OCI-LY1 (cell line): ENCODE results near the gene NXN.

ENCODE experiments used
- CTCF ChIP-seq: fragments of 200-600 bp; sonication (generic), shearing (Covaris generic); IDR thresholded peaks from 2 replicates; pipeline ENCODE4 v1.5.1; 2017; ENCODE audit warnings: mild to moderate bottlenecking, antibody characterized with exemption, low read length, moderate library complexity, mixed read lengths
- EZH2 ChIP-seq: fragments of 200-600 bp; sonication (generic), shearing (Covaris generic); IDR thresholded peaks from 2 replicates; pipeline ENCODE4 v1.8.0; 2017; ENCODE audit warnings: borderline replicate concordance, mixed run types, mild to moderate bottlenecking, antibody characterized with exemption, low read length, moderate library complexity, mixed read lengths

GRCh38 chr17:901191-901950 is 78.2 kb downstream of the NXN start:
- no peak for TF ChIP-seq CTCF
- TF ChIP-seq EZH2 = no peak
